ENCODE measurements around the gene CHD1L.

The CHD1L gene

GRCh38 chr1:147334292-147334691 is 91.8 kb downstream of the CHD1L start:
- H3K9me3 ChIP-seq (ENCODE audit: control insufficient read depth, insufficient read depth, low read length), result no peaks in the 10 kb centered on the region; the same call in 1 of the 2 replicates
- no peaks in the 10 kb centered on the region for H3K79me2 ChIP-seq (ENCODE audit: control insufficient read depth, low read length)
- H3K4me3 ChIP-seq (ENCODE audit: low read length), result no peak overlapping the region
- no peaks in the 10 kb centered on the region for H3K9me2 ChIP-seq (replicated peaks; ENCODE audit: control insufficient read depth, low read length)
- no peaks in the 10 kb centered on the region for H3K4me1 ChIP-seq (ENCODE audit: control insufficient read depth, low read length)
- no peaks in the 10 kb centered on the region for H3F3A ChIP-seq (ENCODE audit: control insufficient read depth, insufficient read depth)
- H4K20me1 ChIP-seq (ENCODE audit: control insufficient read depth, insufficient read depth, low read depth, low read length), result no peaks in the 10 kb centered on the region
- H3K27me3 ChIP-seq (ENCODE audit: control insufficient read depth, low read length), result no peaks in the 10 kb centered on the region
- no peaks in the 10 kb centered on the region for H3K36me3 ChIP-seq (ENCODE audit: control insufficient read depth, low read length)
- no peak overlapping the region for H3K27ac ChIP-seq (ENCODE audit: low read depth, low read length)
- TF ChIP-seq CTCF (IDR thresholded peaks at IDR 0.05; ENCODE audit: low read depth, low read length, poor library complexity, severe bottlenecking) (no peak), EZH2phosphoT487 (IDR thresholded peaks at IDR 0.05; ENCODE audit: borderline replicate concordance, low read length) (no peak)
- H3K4me2 ChIP-seq (ENCODE audit: low read length), result no peak overlapping the region

- Histone ChIP-seq H3K4me3 (ENCODE audit: low read length) (no peak overlapping the region), H3K27ac (ENCODE audit: low read depth, low read length) (no peak overlapping the region)
Measured at GRCh38 chr1:147336291-147336690, 93.8 kb downstream of the CHD1L start.

GRCh38 chr1:147337040-147337630 is 94.7 kb downstream of the CHD1L start:
- H3K4me1 ChIP-seq (ENCODE audit: control insufficient read depth, low read length), result no peaks in the 10 kb centered on the region
- no peaks in the 10 kb centered on the region for H3K27me3 ChIP-seq (ENCODE audit: control insufficient read depth, low read length)
- no peak overlapping the region for H3K4me3 ChIP-seq (ENCODE audit: low read length)
- no peaks in the 10 kb centered on the region for H4K20me1 ChIP-seq (ENCODE audit: control insufficient read depth, insufficient read depth, low read depth, low read length)
- no peaks in the 10 kb centered on the region for H3K79me2 ChIP-seq (ENCODE audit: control insufficient read depth, low read length)
- H3K36me3 ChIP-seq (ENCODE audit: control insufficient read depth, low read length), result no peaks in the 10 kb centered on the region
- no peaks in the 10 kb centered on the region for H3K9me2 ChIP-seq (replicated peaks; ENCODE audit: control insufficient read depth, low read length)
- H3K27ac ChIP-seq (ENCODE audit: low read depth, low read length), result no peak overlapping the region
- no peaks in the 10 kb centered on the region for H3F3A ChIP-seq (ENCODE audit: control insufficient read depth, insufficient read depth)
- no peaks in the 10 kb centered on the region for H3K9me3 ChIP-seq (ENCODE audit: control insufficient read depth, insufficient read depth, low read length)
- H3K4me2 ChIP-seq (ENCODE audit: low read length), result no peak overlapping the region
- TF ChIP-seq CTCF (IDR thresholded peaks at IDR 0.05; ENCODE audit: low read depth, low read length, poor library complexity, severe bottlenecking), result no peak
- no peak for TF ChIP-seq EZH2phosphoT487 (IDR thresholded peaks at IDR 0.05; ENCODE audit: borderline replicate concordance, low read length)

More at GRCh38 chr1:147336291-147336690, 93.8 kb downstream of the CHD1L start:
- no peaks in the 10 kb centered on the region for H3F3A ChIP-seq (ENCODE audit: control insufficient read depth, insufficient read depth)
- no peaks in the 10 kb centered on the region for H3K9me2 ChIP-seq (replicated peaks; ENCODE audit: control insufficient read depth, low read length)
- H3K4me1 ChIP-seq (ENCODE audit: control insufficient read depth, low read length), result no peaks in the 10 kb centered on the region
- no peaks in the 10 kb centered on the region for H4K20me1 ChIP-seq (ENCODE audit: control insufficient read depth, insufficient read depth, low read depth, low read length)
- no peak overlapping the region for H3K4me2 ChIP-seq (ENCODE audit: low read length)
- no peaks in the 10 kb centered on the region for H3K9me3 ChIP-seq (ENCODE audit: control insufficient read depth, insufficient read depth, low read length)
- no peaks in the 10 kb centered on the region for H3K79me2 ChIP-seq (ENCODE audit: control insufficient read depth, low read length)
- H3K27me3 ChIP-seq (ENCODE audit: control insufficient read depth, low read length), result no peaks in the 10 kb centered on the region
- TF ChIP-seq CTCF (IDR thresholded peaks at IDR 0.05; ENCODE audit: low read depth, low read length, poor library complexity, severe bottlenecking) (no peak), EZH2phosphoT487 (IDR thresholded peaks at IDR 0.05; ENCODE audit: borderline replicate concordance, low read length) (no peak)
- no peaks in the 10 kb centered on the region for H3K36me3 ChIP-seq (ENCODE audit: control insufficient read depth, low read length)

Measured in DOHH2 (cell line).